SK-N-SH (cell line): ENCODE measurements around the gene CLEC4G.

ENCODE experiments used
- EP300 ChIP-seq, 2 experiments: IDR thresholded peaks; 2 replicates each; pipeline versions ENCODE4 v1.4.0 to v1.6.1; 2012; ENCODE audit warnings: borderline replicate concordance in 1 of 2, low read depth in 1 of 2, low read length in 1 of 2
- EZH2phosphoT487 ChIP-seq: fragments of 200-600 bp; sonication (generic); IDR thresholded peaks from 2 replicates; pipeline ENCODE4 v1.6.1; 2017; ENCODE audit warnings: low read depth, mixed run types, mild to moderate bottlenecking, antibody characterized with exemption, moderate library complexity, borderline replicate concordance
- FOSL2 ChIP-seq: IDR thresholded peaks from 2 replicates; pipeline ENCODE4 v1.4.0; 2012; ENCODE audit warnings: low read depth, mild to moderate bottlenecking, moderate library complexity, borderline replicate concordance
- FOXM1 ChIP-seq: IDR thresholded peaks from 2 replicates; pipeline ENCODE4 v1.4.0; 2012; ENCODE audit warnings: low read depth, mild to moderate bottlenecking
- NRF1 ChIP-seq: IDR thresholded peaks from 2 replicates; pipeline ENCODE4 v1.6.1; 2012; ENCODE audit warnings: low read depth, mild to moderate bottlenecking, low read length
- POLR2AphosphoS5 ChIP-seq: IDR thresholded peaks from 2 replicates; pipeline ENCODE4 v1.6.1; 2012; ENCODE audit warnings: low read depth, low read length
- RFX5 ChIP-seq: IDR thresholded peaks from 2 replicates; pipeline ENCODE4 v1.6.1; 2012; ENCODE audit warnings: mild to moderate bottlenecking, improper control_type of control experiment, low read length
- TF ChIP-seq, protein P1 (sequence below): fragments of 200-600 bp; sonication (generic); IDR thresholded peaks from 2 replicates; pipeline ENCODE4 v1.6.1; 2017; ENCODE audit warnings: antibody characterized with exemption, mild to moderate bottlenecking, moderate library complexity
- TF ChIP-seq, protein P2 (sequence below): IDR thresholded peaks from 2 replicates; pipeline ENCODE4 v1.4.0; 2012; ENCODE audit warnings: low read depth, borderline replicate concordance
- TF ChIP-seq, protein P3 (sequence below): IDR thresholded peaks from 2 replicates; pipeline ENCODE4 v1.4.0; 2012; ENCODE audit warnings: low read depth

- TF ChIP-seq, protein P1, sequence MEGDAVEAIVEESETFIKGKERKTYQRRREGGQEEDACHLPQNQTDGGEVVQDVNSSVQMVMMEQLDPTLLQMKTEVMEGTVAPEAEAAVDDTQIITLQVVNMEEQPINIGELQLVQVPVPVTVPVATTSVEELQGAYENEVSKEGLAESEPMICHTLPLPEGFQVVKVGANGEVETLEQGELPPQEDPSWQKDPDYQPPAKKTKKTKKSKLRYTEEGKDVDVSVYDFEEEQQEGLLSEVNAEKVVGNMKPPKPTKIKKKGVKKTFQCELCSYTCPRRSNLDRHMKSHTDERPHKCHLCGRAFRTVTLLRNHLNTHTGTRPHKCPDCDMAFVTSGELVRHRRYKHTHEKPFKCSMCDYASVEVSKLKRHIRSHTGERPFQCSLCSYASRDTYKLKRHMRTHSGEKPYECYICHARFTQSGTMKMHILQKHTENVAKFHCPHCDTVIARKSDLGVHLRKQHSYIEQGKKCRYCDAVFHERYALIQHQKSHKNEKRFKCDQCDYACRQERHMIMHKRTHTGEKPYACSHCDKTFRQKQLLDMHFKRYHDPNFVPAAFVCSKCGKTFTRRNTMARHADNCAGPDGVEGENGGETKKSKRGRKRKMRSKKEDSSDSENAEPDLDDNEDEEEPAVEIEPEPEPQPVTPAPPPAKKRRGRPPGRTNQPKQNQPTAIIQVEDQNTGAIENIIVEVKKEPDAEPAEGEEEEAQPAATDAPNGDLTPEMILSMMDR, result peak; percentile 87
- TF ChIP-seq POLR2AphosphoS5 (peak; percentile 54), FOXM1 (no peak), RFX5 (no peak), FOSL2 (no peak), NRF1 (peak; percentile 93), EZH2phosphoT487 (no peak), EP300 (IDR thresholded peaks at IDR 0.05; ENCODE audit: borderline replicate concordance in 1 of 2, low read depth in 1 of 2, low read length in 1 of 2) (no peak)
- TF ChIP-seq, protein P2, sequence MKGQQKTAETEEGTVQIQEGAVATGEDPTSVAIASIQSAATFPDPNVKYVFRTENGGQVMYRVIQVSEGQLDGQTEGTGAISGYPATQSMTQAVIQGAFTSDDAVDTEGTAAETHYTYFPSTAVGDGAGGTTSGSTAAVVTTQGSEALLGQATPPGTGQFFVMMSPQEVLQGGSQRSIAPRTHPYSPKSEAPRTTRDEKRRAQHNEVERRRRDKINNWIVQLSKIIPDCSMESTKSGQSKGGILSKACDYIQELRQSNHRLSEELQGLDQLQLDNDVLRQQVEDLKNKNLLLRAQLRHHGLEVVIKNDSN, result no peak
- TF ChIP-seq, protein P3, sequence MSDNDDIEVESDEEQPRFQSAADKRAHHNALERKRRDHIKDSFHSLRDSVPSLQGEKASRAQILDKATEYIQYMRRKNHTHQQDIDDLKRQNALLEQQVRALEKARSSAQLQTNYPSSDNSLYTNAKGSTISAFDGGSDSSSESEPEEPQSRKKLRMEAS, result no peak
Observed at GRCh38 chr19:7680606-7681339, 51.1 kb downstream of the CLEC4G start, which contains the start of gene TRAPPC5.
